Coronary artery (tissue), 2 donors: Measurements from ENCODE around the gene OPCML.
"Not testable (repeated sequence)": the region's sequence is repeated elsewhere in the genome, so short reads cannot be mapped to it uniquely, and the experiment has no call there.

Experiments
- DNase-seq: peaks from one replicate; pipeline ENCODE4 v3.0.0-alpha.2; 2017; ENCODE audit warnings: low spot score
- H3K27ac ChIP-seq, 2 donors: fragments of 200-600 bp; sonication (generic); one replicate each; pipeline ENCODE4 v1.5.1; 2016 to 2019
- H3K4me3 ChIP-seq: fragments of 200-600 bp; sonication (generic); 2 replicates; pipeline ENCODE4 v1.5.1; 2016; ENCODE audit warnings: mild to moderate bottlenecking, moderate library complexity
- CTCF ChIP-seq: fragments of 200-600 bp; sonication (generic); IDR thresholded peaks from one replicate; pipeline ENCODE4 v1.5.1; 2019; ENCODE audit warnings: antibody characterized with exemption

Gene OPCML

GRCh38 chr11:132408877-132409276, 1123.4 kb downstream of the OPCML start:
- DNase-seq, result no peak
- no peak for TF ChIP-seq CTCF
- H3K27ac ChIP-seq, result no peak overlapping the region
- no peak overlapping the region for H3K4me3 ChIP-seq

- no peak for TF ChIP-seq CTCF
- DNase-seq, result no peak
- no peak overlapping the region for H3K4me3 ChIP-seq
These were observed 1126.6 kb downstream of the OPCML start for GRCh38 chr11:132405728-132406127.

DNA sequence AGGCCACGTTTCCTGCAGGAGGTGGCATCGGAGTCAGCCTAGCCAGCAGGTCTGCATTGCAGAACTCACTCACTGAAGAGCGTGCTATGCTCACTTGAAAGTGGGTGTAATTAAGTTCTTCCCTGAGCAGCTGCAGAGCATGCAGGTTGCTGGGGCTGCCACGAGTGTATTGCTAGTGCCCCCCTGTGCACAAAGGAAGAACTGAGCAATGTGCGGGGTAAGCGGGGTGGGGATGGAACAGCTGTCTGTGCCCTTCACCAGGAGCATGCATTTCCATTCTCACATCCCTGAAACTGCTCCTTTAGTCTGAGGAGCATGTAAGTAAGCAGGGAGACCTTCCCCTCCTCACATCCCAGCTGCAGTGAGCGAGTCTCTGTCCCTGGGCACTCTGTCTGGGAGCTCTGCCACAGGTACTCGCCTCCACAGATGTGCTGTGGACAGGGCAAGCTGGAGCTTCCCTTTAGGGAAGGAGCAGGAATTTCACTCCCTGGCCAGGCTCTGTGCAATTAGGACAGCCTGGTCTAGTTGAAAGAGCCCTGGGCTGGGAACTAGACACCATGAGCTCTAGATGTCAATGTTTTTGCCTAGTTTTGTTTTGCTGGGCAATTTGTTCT, 1130.1 kb downstream of the OPCML start:
- DNase-seq, result no peak
- no peak for TF ChIP-seq CTCF
- H3K4me3 ChIP-seq, result no peak overlapping the region
- H3K27ac ChIP-seq, result no peak overlapping the region

More at GRCh38 chr11:132405728-132406127, 1126.6 kb downstream of the OPCML start:
- H3K27ac ChIP-seq, result no peak overlapping the region

GRCh38 chr11:132396318-132396717, 1136.0 kb downstream of the OPCML start:
- TF ChIP-seq CTCF, result no peak
- DNase-seq, result no peak
- H3K27ac ChIP-seq, result no peak overlapping the region
- H3K4me3 ChIP-seq, result no peak overlapping the region

- no peak for DNase-seq
- Histone ChIP-seq H3K27ac (no peak overlapping the region), H3K4me3 (no peak overlapping the region)
- TF ChIP-seq CTCF, result no peak
These were observed 1136.9 kb downstream of the OPCML start for GRCh38 chr11:132395434-132395833.

- H3K4me3 ChIP-seq, result no peak overlapping the region
- no peak overlapping the region for H3K27ac ChIP-seq
- DNase-seq, result no peak
- TF ChIP-seq CTCF, result no peak
These were observed 1152.8 kb downstream of the OPCML start for GRCh38 chr11:132379540-132379939.

DNA sequence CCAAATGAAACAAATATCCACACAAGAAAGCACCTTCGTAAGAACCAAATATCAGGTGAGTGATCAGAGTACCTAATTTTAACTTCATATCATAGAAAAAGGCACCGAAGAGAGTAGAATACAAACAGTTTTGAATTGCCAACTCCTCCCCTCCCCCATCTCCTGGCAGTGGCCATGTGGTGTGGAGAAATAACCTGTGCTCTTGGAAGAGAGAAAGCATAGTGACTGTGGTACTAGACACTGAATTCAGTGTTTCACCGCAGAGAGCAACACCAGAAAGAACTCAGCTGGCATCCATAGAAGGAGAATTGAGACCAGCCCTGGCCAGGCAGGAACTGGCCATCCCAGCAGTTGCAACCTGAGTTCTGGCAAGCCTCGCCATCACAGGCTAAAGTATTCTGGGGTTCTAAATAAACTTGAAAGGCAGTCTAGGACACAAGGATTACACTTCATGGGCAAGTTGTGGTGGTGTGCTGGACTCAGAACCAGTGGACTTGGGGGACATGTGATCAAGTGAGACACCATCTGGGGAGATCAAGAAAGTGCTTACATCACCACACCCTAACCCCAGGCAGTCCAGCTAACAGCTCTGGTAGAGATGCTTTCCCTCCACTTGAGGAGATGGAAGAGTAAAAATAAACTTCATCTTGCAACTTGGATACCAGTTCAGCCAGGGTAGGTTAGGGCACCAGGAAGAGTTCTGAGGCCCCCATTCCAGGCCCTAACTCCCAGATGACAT, 1158.7 kb downstream of the OPCML start:
- no peak overlapping the region for H3K4me3 ChIP-seq
- no peak for TF ChIP-seq CTCF
- no peak overlapping the region for H3K27ac ChIP-seq
- no peak for DNase-seq

- H3K27ac ChIP-seq, DNase-seq, H3K4me3 ChIP-seq: not testable (repeated sequence)
These were observed 1162.2 kb downstream of the OPCML start for GRCh38 chr11:132370114-132370513.
